LNCAP (cell line): ENCODE measurements around the gene SLC4A2.

Source experiments
- CTCF ChIP-seq: fragments of 450-650 bp; IDR thresholded peaks from 2 replicates; pipeline ENCODE4 v1.5.1; 2017; ENCODE audit warnings: mild to moderate bottlenecking

Gene SLC4A2

DNA sequence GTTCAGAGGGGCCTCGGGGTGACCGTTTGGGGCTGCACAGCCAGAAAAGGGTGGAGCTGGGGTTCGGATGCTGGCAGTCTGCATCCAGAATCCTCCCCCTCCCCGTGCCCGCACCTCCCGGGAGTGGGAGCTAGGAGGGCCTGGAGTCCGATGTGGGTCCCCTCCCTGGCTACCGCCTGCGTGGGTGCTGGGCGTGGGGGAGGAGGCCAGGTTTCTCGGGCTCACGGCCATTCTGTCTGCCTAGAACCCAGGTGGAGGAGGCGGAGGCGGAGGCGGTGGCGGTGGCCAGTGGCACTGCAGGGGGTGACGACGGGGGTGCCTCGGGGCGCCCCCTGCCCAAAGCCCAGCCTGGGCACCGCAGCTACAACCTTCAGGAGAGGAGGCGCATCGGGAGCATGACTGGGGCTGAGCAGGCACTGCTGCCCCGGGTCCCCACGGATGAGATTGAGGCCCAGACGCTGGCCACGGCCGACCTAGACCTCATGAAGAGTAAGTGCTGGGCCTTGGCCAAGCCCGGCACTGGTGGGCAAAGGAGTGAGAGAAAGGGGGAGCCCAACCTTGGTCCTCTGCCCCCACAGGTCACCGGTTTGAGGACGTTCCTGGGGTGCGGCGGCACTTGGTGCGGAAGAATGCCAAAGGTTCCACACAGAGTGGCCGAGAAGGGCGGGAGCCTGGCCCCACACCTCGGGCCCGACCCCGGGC, 7.0 kb downstream of the SLC4A2 start:
- TF ChIP-seq CTCF = no peak

- no peak for TF ChIP-seq CTCF
These were observed 8.8 kb downstream of the SLC4A2 start for GRCh38 chr7:151068069-151068773.

DNA sequence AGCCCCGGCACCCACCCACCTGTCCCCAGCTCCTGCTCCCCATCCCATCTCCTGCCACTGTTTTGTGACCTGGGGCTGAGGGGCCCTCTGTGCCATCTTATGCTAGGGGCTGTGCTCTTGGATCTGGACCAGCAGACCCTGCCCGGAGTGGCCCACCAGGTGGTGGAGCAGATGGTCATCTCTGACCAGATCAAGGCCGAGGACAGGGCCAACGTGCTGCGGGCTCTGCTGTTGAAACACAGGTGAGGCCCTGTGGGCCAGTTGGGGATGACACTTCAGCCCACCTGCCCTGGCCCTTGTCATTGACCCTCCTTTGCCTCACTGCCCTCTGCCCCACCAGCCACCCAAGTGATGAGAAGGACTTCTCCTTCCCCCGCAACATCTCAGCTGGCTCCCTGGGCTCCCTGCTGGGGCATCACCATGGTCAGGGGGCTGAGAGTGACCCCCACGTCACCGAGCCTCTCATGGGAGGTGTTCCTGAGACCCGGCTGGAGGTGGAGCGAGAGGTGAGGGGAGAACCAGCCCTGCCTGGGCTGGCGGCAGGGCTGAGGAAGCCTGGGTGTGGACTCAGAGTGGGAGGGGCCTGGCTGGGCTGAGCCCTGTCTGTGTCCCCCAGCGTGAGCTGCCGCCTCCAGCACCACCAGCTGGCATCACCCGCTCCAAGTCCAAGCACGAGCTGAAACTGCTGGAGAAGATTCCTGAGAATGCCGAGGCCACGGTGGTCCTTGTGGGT, 10.6 kb downstream of the SLC4A2 start:
- no peak for TF ChIP-seq CTCF

- no peak for TF ChIP-seq CTCF
These were observed 11.2 kb downstream of the SLC4A2 start for GRCh38 chr7:151070574-151070960.

GRCh38 chr7:151071032-151071866, 11.9 kb downstream of the SLC4A2 start:
- no peak for TF ChIP-seq CTCF

DNA sequence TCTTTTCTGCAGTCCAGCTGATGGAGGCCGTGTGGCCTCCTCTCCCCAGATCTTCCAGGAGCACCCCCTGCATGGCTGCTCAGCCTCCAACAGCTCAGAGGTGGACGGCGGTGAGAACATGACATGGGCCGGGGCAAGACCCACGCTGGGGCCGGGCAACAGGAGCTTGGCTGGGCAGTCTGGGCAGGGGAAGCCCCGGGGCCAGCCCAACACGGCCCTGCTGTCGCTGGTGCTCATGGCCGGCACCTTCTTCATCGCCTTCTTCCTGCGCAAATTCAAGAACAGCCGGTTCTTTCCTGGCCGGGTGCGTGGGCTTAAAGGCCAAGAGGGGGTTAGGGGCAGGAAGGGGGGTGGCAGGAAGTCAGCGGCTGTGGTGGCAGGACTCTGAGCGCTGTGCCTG, 14.6 kb downstream of the SLC4A2 start:
- no peak for TF ChIP-seq CTCF
